ENCODE measurements around the gene PRELID2. TPM values are rescaled to one million over a fixed set of nuclear protein-coding genes. Genes with fewer than 3 reads are reported as not detected.
A peak's percentile ranks its signal among the peaks of the same experiment; 100 is the strongest.
"Not testable (repeated sequence)": the region's sequence is repeated elsewhere in the genome, so short reads cannot be mapped to it uniquely, and the experiment has no call there.

PRELID2 gene
- 1 to 10 TPM; 3.3 to 4.4 TPM for total RNA-seq

DNA sequence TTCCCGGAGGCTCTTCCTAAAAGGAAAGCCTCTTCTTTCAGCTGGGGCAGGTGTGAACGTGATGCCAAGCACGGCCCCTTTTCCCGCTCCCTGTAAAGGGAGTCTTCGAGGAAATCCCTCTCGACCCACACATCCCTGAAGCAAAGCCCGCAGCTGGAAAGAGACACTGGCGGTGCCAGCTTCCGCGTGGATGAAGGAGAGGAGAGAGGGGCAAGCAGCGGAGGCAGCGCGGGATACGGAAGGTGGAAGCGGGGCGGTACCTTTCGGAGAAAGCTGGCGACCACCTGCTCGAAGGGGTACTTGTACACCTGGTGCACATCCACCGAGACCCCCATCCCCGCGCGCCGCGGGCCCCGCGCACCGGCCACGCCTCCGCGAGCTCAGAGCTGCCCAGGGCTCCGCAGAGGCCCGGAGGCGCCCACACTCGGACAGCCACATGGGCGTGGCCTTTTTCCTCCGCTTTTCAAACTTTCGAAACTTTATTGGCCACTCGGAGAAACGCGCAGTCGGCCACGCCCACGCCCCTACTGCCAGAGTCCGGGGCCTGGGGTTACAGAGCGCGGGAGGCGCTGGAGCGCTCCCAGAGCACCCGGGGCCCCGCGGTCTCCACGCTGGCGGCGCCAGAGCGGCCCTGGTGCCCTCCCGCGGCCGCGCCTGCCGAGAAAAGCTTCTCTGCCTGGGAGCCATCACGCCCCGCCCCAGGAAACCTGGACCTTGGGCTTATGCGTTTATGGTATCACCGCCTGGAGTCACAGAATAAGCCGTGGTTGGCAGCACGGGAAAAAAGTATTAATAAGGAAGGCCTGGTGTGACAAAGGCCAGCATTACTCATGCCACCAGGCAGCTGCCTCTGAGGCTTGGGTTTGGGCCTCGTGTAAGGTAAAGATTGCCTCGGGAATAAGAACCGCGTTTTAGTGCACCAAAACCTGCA lies at the start of gene PRELID2:
PRELID2 (minus strand) TSS at position 426 of the 931 bp plus-strand sequence; CDS start at position 335, 91 bp downstream.
- no peaks in the 10 kb centered on the region for H3K36me3 Mint-ChIP-seq
- H3K27ac Mint-ChIP-seq: no peak within 1 kb of the TSS
- ATAC-seq (ENCODE audit: low read depth) (peak; percentile 85), DNase-seq (peak; percentile 63)
- H3K27me3 Mint-ChIP-seq: peaks cover 23% of the 10 kb centered on the region
- H3K9me3 Mint-ChIP-seq: no peaks in the 10 kb centered on the region
- H3K4me1 Mint-ChIP-seq: peaks cover 2% of the 10 kb centered on the region
- POLR2A ChIA-PET: no interaction called here
- H3K4me3 Mint-ChIP-seq: peak within 1 kb of the TSS; percentile 67

DNA sequence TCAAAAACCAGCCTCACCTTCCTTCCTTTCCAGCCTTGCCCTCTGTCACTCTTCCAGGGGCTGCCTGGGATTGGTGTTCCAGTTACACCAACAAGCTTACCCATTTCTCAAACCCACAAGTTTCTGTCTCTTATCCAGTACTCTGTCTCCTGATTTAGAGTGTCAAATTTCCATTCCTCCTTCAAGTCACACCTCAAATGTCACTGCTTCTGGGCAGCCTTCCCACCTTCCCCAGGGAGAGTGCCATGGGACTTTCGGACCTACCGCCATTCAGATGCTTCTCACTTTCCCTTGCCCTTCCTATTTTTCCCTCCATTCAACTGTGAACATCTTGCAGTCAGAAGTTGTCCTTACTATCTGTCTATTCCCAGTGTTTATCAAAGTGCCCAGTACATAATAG lies 39.6 kb upstream of the PRELID2 start:
- Mint-ChIP-seq H3K9me3 (peaks cover 3% of the 10 kb centered on the region), H3K4me1 (no peaks in the 10 kb centered on the region), H3K36me3 (no peaks in the 10 kb centered on the region), H3K4me3 (no peak overlapping the region), H3K27ac (no peak overlapping the region), H3K27me3 (peaks cover 6% of the 10 kb centered on the region)
- DNase-seq (no peak), ATAC-seq (ENCODE audit: low read depth) (no peak)
- POLR2A ChIA-PET: no interaction called here

DNA sequence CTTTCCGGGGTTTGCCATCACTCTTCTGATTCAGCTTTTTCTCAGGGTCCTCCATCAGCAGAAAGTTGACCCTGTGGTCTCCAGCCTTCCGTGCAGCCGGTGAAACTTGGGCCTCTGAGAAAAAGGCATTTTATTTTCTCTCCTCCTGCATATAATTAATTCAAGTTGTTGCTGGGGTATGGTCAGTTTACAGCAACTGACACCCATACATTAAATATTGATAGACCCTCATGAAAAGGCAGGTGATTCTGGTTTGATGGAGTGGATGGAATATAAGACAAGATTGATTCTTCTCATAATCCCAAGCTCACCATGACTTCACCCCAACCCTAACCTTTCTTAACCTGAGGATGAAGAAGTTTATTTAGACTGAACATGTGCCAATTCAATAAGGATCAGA lies 37.8 kb upstream of the PRELID2 start, which contains the start of gene GRXCR2:
GRXCR2 (minus strand) TSS at position 101 of the 400 bp plus-strand sequence; CDS start at position 55, 46 bp downstream.
- no peak for ATAC-seq (ENCODE audit: low read depth)
- POLR2A ChIA-PET: no interaction called here

DNA sequence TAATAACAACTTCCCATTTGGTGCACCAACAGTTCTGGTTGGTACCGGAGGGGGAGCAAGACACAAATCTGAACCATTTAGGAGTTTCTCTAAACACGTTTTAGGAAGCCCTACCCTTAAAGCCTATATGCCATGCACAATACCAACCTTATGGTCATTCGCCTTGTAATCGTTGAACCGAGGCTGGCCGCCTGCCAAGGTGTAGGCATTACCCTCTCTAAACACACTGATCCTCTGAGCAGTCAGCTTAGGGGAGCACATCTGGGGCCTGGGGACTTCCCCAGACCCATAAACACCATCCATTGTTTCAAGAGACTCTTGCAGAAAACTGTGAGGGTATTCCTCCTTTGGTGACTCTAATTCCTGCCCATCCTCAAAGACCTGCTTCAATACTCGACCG lies 37.3 kb upstream of the PRELID2 start:
- H3K4me1 Mint-ChIP-seq: no peaks in the 10 kb centered on the region
- H3K9me3 Mint-ChIP-seq: no peaks in the 10 kb centered on the region
- no peak overlapping the region for H3K4me3 Mint-ChIP-seq
- POLR2A ChIA-PET: no interaction called here
- ATAC-seq (ENCODE audit: low read depth): no peak
- no peak overlapping the region for H3K27ac Mint-ChIP-seq
- H3K36me3 Mint-ChIP-seq: no peaks in the 10 kb centered on the region
- DNase-seq: no peak
- peaks cover 2% of the 10 kb centered on the region for H3K27me3 Mint-ChIP-seq

More for the DNA sequence above, 37.8 kb upstream of the PRELID2 start, which contains the start of gene GRXCR2:
- Mint-ChIP-seq H3K4me3 (no peak within 1 kb of the TSS), H3K4me1 (no peaks in the 10 kb centered on the region), H3K27me3 (peaks cover 2% of the 10 kb centered on the region), H3K27ac (no peak within 1 kb of the TSS), H3K9me3 (no peaks in the 10 kb centered on the region), H3K36me3 (no peaks in the 10 kb centered on the region)
- no peak for DNase-seq

- POLR2A ChIA-PET: no interaction called here
- Mint-ChIP-seq H3K4me1 (no peaks in the 10 kb centered on the region), H3K9me3 (no peaks in the 10 kb centered on the region), H3K27ac (no peak overlapping the region), H3K27me3 (no peaks in the 10 kb centered on the region), H3K4me3 (no peak overlapping the region), H3K36me3 (no peaks in the 10 kb centered on the region)
- DNase-seq (no peak), ATAC-seq (ENCODE audit: low read depth) (no peak)
These were observed 34.6 kb upstream of the PRELID2 start for GRCh38 chr5:145869753-145870152.

- ATAC-seq (ENCODE audit: low read depth) (no peak), DNase-seq (no peak)
- H3K36me3 Mint-ChIP-seq: no peaks in the 10 kb centered on the region
- POLR2A ChIA-PET: no interaction called here
- H3K27me3 Mint-ChIP-seq: no peaks in the 10 kb centered on the region
- no peaks in the 10 kb centered on the region for H3K9me3 Mint-ChIP-seq
- H3K4me1 Mint-ChIP-seq: no peaks in the 10 kb centered on the region
- H3K27ac Mint-ChIP-seq: no peak overlapping the region
- H3K4me3 Mint-ChIP-seq: no peak overlapping the region
These were observed 32.7 kb upstream of the PRELID2 start for GRCh38 chr5:145867806-145868205.

GRCh38 chr5:145864432-145864831 lies 29.3 kb upstream of the PRELID2 start:
- ATAC-seq (ENCODE audit: low read depth); DNase-seq; H3K4me3 Mint-ChIP-seq; H3K36me3 Mint-ChIP-seq; H3K27me3 Mint-ChIP-seq; H3K27ac Mint-ChIP-seq; POLR2A ChIA-PET; H3K9me3 Mint-ChIP-seq; H3K4me1 Mint-ChIP-seq: not testable (repeated sequence)

GRCh38 chr5:145863003-145863402 lies 27.9 kb upstream of the PRELID2 start:
- Mint-ChIP-seq H3K9me3 (no peaks in the 10 kb centered on the region), H3K4me3 (no peak overlapping the region), H3K4me1 (no peaks in the 10 kb centered on the region), H3K27me3 (no peaks in the 10 kb centered on the region), H3K36me3 (no peaks in the 10 kb centered on the region), H3K27ac (no peak overlapping the region)
- POLR2A ChIA-PET: no interaction called here
- DNase-seq (no peak), ATAC-seq (ENCODE audit: low read depth) (no peak)

- Mint-ChIP-seq H3K27ac (no peak overlapping the region), H3K9me3 (no peaks in the 10 kb centered on the region), H3K4me1 (peaks cover 1% of the 10 kb centered on the region), H3K4me3 (no peak overlapping the region), H3K27me3 (peaks cover 10% of the 10 kb centered on the region), H3K36me3 (no peaks in the 10 kb centered on the region)
- no peak for ATAC-seq (ENCODE audit: low read depth)
- DNase-seq: no peak
- POLR2A ChIA-PET: no interaction called here
These were observed 24.8 kb upstream of the PRELID2 start for GRCh38 chr5:145859897-145860296.

GRCh38 chr5:145859453-145859852 lies 24.3 kb upstream of the PRELID2 start:
- H3K27me3 Mint-ChIP-seq: peaks cover 10% of the 10 kb centered on the region
- H3K4me1 Mint-ChIP-seq: peaks cover 1% of the 10 kb centered on the region

GRCh38 chr5:145858959-145859358 lies 23.8 kb upstream of the PRELID2 start:
- DNase-seq: no peak
- POLR2A ChIA-PET: no interaction called here
- ATAC-seq (ENCODE audit: low read depth): no peak
- H3K9me3 Mint-ChIP-seq: no peaks in the 10 kb centered on the region
- H3K4me1 Mint-ChIP-seq: peaks cover 1% of the 10 kb centered on the region
- peaks cover 10% of the 10 kb centered on the region for H3K27me3 Mint-ChIP-seq
- no peak overlapping the region for H3K27ac Mint-ChIP-seq
- H3K36me3 Mint-ChIP-seq: no peaks in the 10 kb centered on the region
- no peak overlapping the region for H3K4me3 Mint-ChIP-seq

More at GRCh38 chr5:145859453-145859852, 24.3 kb upstream of the PRELID2 start:
- DNase-seq (no peak), ATAC-seq (ENCODE audit: low read depth) (no peak)
- POLR2A ChIA-PET: no interaction called here
- Mint-ChIP-seq H3K9me3 (no peaks in the 10 kb centered on the region), H3K4me3 (no peak overlapping the region), H3K36me3 (no peaks in the 10 kb centered on the region), H3K27ac (no peak overlapping the region)

- ATAC-seq (ENCODE audit: low read depth) (no peak), DNase-seq (no peak)
- peaks cover 12% of the 10 kb centered on the region for H3K27me3 Mint-ChIP-seq
- POLR2A ChIA-PET: no interaction called here
- H3K27ac Mint-ChIP-seq: no peak overlapping the region
- H3K4me1 Mint-ChIP-seq: peaks cover 1% of the 10 kb centered on the region
- no peaks in the 10 kb centered on the region for H3K9me3 Mint-ChIP-seq
- H3K4me3 Mint-ChIP-seq: peak overlapping the region; percentile 40
- H3K36me3 Mint-ChIP-seq: no peaks in the 10 kb centered on the region
These were observed 21.2 kb upstream of the PRELID2 start for GRCh38 chr5:145856285-145856818.

GRCh38 chr5:145855763-145856267 lies 20.7 kb upstream of the PRELID2 start:
- peaks cover 12% of the 10 kb centered on the region for H3K27me3 Mint-ChIP-seq
- ATAC-seq (ENCODE audit: low read depth) (no peak), DNase-seq (no peak)
- no peak overlapping the region for H3K4me3 Mint-ChIP-seq
- no peaks in the 10 kb centered on the region for H3K36me3 Mint-ChIP-seq
- H3K4me1 Mint-ChIP-seq: peaks cover 1% of the 10 kb centered on the region
- no peak overlapping the region for H3K27ac Mint-ChIP-seq
- H3K9me3 Mint-ChIP-seq: no peaks in the 10 kb centered on the region
- POLR2A ChIA-PET: no interaction called here

Measured in activated naive CD8-positive, alpha-beta T cell treated with anti-CD3 and anti-CD28 coated beads, Interleukin-2, amount 10 ng/mL, durations not matched to agents 7 days and 5 days (primary cell).